GM13977 (cell line): ENCODE results near the gene XPO5.

Source experiments
- DNase-seq: peaks from one replicate; pipeline ENCODE4 v3.0.0; 2012; ENCODE audit warnings: low spot score
- in situ Hi-C: fragments of 300-500 bp; cut with MboI; formaldehyde crosslinking; loops from one replicate; pipeline ENCODE4 v1.12.0; 2022; ENCODE audit warnings: low sequenced_read_pairs, low pct_unique_long_range_greater_than_20kb, mixed read lengths, inconsistent platforms; ENCODE audit not compliant: unreplicated experiment
- TF ChIP-seq, protein P1 (sequence below): IDR thresholded peaks from 2 replicates; pipeline ENCODE4 v1.5.1; 2012; ENCODE audit warnings: mild to moderate bottlenecking, control low read depth; ENCODE audit not compliant: insufficient read depth; ENCODE audit errors: extremely low read depth, missing control alignments

Gene XPO5

GRCh38 chr6:43575772-43576551 lies at the start of gene XPO5, which contains the start of gene POLH:
XPO5 (minus strand) TSS chr6:43576038; CDS start chr6:43575864, 174 bp downstream.
POLH (plus strand) TSS chr6:43576185; CDS start chr6:43582320, 6,135 bp downstream.
- TF ChIP-seq, protein P1, sequence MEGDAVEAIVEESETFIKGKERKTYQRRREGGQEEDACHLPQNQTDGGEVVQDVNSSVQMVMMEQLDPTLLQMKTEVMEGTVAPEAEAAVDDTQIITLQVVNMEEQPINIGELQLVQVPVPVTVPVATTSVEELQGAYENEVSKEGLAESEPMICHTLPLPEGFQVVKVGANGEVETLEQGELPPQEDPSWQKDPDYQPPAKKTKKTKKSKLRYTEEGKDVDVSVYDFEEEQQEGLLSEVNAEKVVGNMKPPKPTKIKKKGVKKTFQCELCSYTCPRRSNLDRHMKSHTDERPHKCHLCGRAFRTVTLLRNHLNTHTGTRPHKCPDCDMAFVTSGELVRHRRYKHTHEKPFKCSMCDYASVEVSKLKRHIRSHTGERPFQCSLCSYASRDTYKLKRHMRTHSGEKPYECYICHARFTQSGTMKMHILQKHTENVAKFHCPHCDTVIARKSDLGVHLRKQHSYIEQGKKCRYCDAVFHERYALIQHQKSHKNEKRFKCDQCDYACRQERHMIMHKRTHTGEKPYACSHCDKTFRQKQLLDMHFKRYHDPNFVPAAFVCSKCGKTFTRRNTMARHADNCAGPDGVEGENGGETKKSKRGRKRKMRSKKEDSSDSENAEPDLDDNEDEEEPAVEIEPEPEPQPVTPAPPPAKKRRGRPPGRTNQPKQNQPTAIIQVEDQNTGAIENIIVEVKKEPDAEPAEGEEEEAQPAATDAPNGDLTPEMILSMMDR = no peak
- in situ Hi-C loops = no loop called here
- DNase-seq = peak; percentile 98

DNA sequence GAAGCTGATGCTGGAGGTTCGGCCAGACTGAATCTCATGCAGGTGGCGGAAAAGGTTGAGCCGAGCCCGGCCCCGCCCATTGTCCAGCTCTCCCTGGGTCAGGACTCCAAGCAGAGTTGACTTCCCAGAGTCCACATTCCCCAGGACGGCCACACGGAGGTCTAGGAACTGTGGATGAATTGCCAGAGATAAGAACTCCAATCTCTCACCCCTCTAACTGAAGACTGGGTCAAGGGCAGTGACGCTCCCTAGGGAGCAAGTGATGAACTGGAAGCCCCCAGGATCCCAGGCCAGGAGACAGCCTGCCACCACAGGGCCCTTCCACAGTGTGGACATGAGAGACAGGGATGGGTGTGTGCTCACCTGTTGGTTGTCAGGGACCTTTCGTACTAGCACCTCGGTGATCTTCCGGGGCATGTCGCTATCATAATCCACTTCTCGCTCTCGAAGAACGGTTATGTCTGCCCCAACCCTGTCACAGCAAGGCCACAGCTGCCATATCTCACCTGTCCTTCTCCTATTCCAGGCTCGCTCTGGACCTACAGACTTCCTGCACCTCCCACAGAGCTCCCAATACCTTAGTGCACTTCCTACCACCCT lies 49.7 kb upstream of the XPO5 start:
- in situ Hi-C loops = no loop called here
- DNase-seq = no peak
- TF ChIP-seq, protein P1 = no peak

DNA sequence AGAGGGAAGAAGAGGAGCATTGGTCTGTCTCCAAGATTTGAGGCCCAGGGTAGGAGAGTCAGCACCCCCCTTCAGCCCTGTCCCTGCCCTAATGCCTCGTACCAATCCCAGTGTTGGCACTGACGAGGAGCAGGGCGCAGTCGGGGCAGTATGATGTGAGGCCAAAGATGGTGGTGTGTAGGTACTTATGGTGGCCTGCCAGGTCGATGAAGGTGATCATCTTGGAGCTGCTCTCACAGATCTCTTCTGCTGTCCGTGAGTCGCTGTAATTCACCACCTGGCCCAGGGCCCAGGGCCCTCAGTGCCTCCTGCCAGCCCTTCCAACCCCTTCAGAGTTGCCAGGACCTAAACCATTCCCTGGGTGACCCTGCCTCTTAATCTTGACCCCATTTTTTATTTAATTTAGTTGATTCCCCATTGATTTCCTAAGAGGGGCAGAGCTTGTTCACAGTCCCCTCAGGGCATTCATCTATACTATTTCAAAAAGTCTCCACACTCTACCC lies 49.0 kb upstream of the XPO5 start:
- in situ Hi-C loops = no loop called here
- DNase-seq = no peak
- TF ChIP-seq, protein P1 = no peak

- no peak for DNase-seq
- TF ChIP-seq, protein P1 = no peak
- in situ Hi-C loops = no loop called here
Observed at GRCh38 chr6:43623880-43624785, 48.3 kb upstream of the XPO5 start.

- in situ Hi-C loops = no loop called here
- no peak for DNase-seq
- TF ChIP-seq, protein P1 = no peak
Observed at GRCh38 chr6:43622541-43622940, 46.7 kb upstream of the XPO5 start.

DNA sequence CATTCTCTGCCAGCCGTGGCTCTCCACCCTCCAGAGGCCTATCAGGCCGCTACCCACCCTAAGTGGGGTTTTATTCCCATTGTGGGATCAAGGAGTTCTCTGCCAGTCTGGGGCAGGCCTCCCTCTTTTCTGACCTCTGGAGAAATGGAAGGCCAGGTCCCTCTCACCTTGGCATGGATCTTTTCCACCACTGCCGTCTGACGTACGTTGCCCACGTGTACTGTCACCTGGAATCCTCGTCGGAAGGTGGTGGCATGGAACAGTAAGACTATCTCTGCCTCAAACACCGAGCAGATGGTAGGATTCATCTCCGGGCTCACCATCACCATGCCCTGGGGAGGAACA lies 46.0 kb upstream of the XPO5 start:
- in situ Hi-C loops = no loop called here
- TF ChIP-seq, protein P1 = no peak
- no peak for DNase-seq
